ENCODE data around the gene DQX1. TPM values are rescaled to one million over a fixed set of nuclear protein-coding genes. Genes with fewer than 3 reads are reported as not detected.

Gene DQX1
- total and polyA plus RNA-seq, 2 experiments from 2014 or later = not detected

DNA sequence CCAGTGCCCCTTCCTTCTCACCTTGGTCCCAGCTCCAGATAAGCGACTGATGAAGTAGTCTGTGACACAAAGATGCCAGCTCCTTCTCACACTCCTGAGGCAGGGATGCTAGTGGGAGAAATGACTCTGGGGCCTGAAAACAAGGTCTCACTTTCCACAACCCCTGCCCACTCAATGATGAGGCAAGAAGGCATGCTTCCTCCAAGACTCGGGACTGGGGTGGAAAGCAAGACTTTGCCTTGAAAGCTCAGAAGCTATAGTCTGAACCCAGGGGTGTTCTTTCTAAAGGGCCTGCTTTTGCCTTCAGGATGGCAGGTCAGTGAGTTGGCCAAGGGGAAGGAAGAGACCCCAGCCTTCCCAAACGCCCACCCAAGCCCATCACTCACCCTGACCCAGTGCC is 44.6 kb downstream of the DQX1 start:
- peaks cover 20% of the 10 kb centered on the region for H3K4me1 ChIP-seq (ENCODE audit: insufficient read depth)
- no peaks in the 10 kb centered on the region for H3K9me3 ChIP-seq (ENCODE audit: low read depth)
- H3K36me3 ChIP-seq (ENCODE audit: low read depth) = peaks cover 15% of the 10 kb centered on the region; the same call in 1 of the 2 replicates
- H3K4me2 ChIP-seq (ENCODE audit: unreplicated experiment) = peak overlapping the region; percentile 97
- WGBS, 2 experiments (ENCODE audit: low coverage in 1 of 2, low lambda C conversion rate in 2 of 2, missing lambda C conversion rate in 2 of 2) = 47 to 50% methylated on average over 3 of the region's 3 CpGs
- no peaks in the 10 kb centered on the region for H3K27me3 ChIP-seq (replicated peaks; ENCODE audit: insufficient read depth)
- no peaks in the 10 kb centered on the region for H3K9me2 ChIP-seq (ENCODE audit: insufficient read depth)
- peak overlapping the region; percentile 62; the same call in 1 of the 2 replicates for H3K27ac ChIP-seq
- H3F3A ChIP-seq (ENCODE audit: insufficient read depth) = 0 out of 2 replicates have a peak, but pooled peaks cover 5% of the 10 kb centered on the region
- DNase-seq = peak; percentile 56
- peaks cover 88% of the 10 kb centered on the region for H3K79me2 ChIP-seq (ENCODE audit: insufficient read depth)
- in situ Hi-C loops (cut with MboI) = no loop called here
- peak overlapping the region; percentile 99 for H3K4me3 ChIP-seq
- H3K9ac ChIP-seq = peak overlapping the region; percentile 85
- peak overlapping the region; percentile 96 for H2AFZ ChIP-seq
- TF ChIP-seq EZH2 (IDR thresholded peaks at IDR 0.05; ENCODE audit: insufficient read depth, poor library complexity, severe bottlenecking) = no peak
- no peak for TF ChIP-seq EZH2phosphoT487 (IDR thresholded peaks at IDR 0.05; ENCODE audit: insufficient read depth, low read depth)
- H4K20me1 ChIP-seq (ENCODE audit: insufficient read depth) = no peaks in the 10 kb centered on the region

DNA sequence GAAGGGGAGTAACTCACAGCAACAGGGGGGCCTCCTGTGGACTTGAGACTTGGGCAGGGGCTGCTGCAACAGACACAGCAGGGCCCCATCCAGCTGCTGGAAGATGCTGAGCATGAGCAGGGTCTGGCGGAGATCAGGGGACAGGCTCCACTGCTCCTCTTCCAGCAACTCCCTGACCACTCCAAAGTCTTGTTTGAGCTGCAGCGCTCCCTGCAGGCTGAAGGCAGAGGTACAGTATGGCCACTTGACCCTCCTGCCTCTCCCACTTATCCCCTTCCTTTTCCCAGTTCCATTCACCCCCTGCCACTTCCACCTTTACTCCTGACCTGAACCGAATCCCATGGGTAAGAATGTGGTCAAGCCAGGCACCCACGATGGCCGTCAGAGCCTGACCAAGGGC is 51.1 kb downstream of the DQX1 start:
- Histone ChIP-seq H3K9ac (no peak overlapping the region), H3K4me2 (ENCODE audit: unreplicated experiment) (no peak overlapping the region), H3K79me2 (ENCODE audit: insufficient read depth) (peaks cover 40% of the 10 kb centered on the region), H3K9me3 (ENCODE audit: low read depth) (no peaks in the 10 kb centered on the region), H4K20me1 (ENCODE audit: insufficient read depth) (no peaks in the 10 kb centered on the region), H3F3A (ENCODE audit: insufficient read depth) (peaks cover 28% of the 10 kb centered on the region), H3K27ac (no peak overlapping the region), H3K4me1 (ENCODE audit: insufficient read depth) (peaks cover 15% of the 10 kb centered on the region), H3K27me3 (replicated peaks; ENCODE audit: insufficient read depth) (no peaks in the 10 kb centered on the region), H3K4me3 (no peak overlapping the region), H2AFZ (no peak overlapping the region), H3K36me3 (ENCODE audit: low read depth) (peaks cover 15% of the 10 kb centered on the region; the same call in 1 of the 2 replicates), H3K9me2 (ENCODE audit: insufficient read depth) (no peaks in the 10 kb centered on the region)
- no peak for DNase-seq
- TF ChIP-seq EZH2phosphoT487 (IDR thresholded peaks at IDR 0.05; ENCODE audit: insufficient read depth, low read depth) = no peak
- no peak for TF ChIP-seq EZH2 (IDR thresholded peaks at IDR 0.05; ENCODE audit: insufficient read depth, poor library complexity, severe bottlenecking)
- in situ Hi-C loops (cut with MboI) = no loop called here
- 96% methylated on average over 5 of the region's 5 CpGs for WGBS, 2 experiments (ENCODE audit: low coverage in 1 of 2, low lambda C conversion rate in 2 of 2, missing lambda C conversion rate in 2 of 2)

DNA sequence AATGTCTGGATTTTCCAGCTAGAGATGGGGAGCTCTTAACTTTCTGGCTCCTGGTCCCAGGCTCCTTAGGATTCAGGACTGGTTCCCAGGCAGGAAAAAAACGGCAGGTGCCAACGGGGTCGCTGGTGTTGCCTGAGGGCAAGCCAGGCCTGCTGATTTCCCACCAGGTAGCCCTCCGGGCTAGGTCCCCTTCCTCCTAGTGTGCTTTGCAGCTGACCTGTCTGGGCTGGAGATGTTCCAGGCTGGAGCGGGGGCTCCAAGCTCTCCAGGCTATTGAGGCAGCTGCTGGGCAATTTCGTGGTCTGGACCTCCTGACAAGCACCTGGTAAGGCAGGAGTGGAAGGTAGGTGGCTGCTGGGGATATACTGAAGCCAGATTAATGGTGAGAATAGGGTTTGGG is 51.5 kb downstream of the DQX1 start:
- Histone ChIP-seq H3K4me3 (no peak overlapping the region), H3K79me2 (ENCODE audit: insufficient read depth) (peaks cover 36% of the 10 kb centered on the region), H3K9ac (no peak overlapping the region), H3F3A (ENCODE audit: insufficient read depth) (peaks cover 28% of the 10 kb centered on the region), H3K4me1 (ENCODE audit: insufficient read depth) (peaks cover 15% of the 10 kb centered on the region), H3K9me2 (ENCODE audit: insufficient read depth) (no peaks in the 10 kb centered on the region), H3K36me3 (ENCODE audit: low read depth) (0 out of 2 replicates have a peak, but pooled peaks cover 13% of the 10 kb centered on the region), H3K4me2 (ENCODE audit: unreplicated experiment) (no peak overlapping the region), H3K27me3 (replicated peaks; ENCODE audit: insufficient read depth) (no peaks in the 10 kb centered on the region), H4K20me1 (ENCODE audit: insufficient read depth) (no peaks in the 10 kb centered on the region), H3K27ac (no peak overlapping the region), H3K9me3 (ENCODE audit: low read depth) (no peaks in the 10 kb centered on the region), H2AFZ (no peak overlapping the region)
- TF ChIP-seq EZH2phosphoT487 (IDR thresholded peaks at IDR 0.05; ENCODE audit: insufficient read depth, low read depth) (no peak), EZH2 (IDR thresholded peaks at IDR 0.05; ENCODE audit: insufficient read depth, poor library complexity, severe bottlenecking) (no peak)
- no peak for DNase-seq
- in situ Hi-C loops (cut with MboI) = no loop called here
- 98 to 99% methylated on average over 6 of the region's 6 CpGs for WGBS, 2 experiments (ENCODE audit: low coverage in 1 of 2, low lambda C conversion rate in 2 of 2, missing lambda C conversion rate in 2 of 2)

DNA sequence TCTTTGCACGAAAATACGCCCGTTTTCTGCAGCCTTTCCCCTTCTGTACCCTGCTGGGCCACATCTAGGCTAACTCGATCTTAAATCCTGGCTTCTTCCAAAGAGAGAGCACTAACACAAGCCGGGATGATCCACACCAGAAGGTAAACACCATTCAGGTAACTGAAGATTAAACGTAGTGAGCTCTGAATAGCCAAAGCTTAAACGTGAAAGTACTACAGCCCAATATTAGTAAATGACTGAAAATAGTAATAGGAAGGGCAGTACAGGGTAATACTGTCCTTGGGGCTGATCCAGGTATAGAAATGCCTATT is 53.1 kb downstream of the DQX1 start:
- no peaks in the 10 kb centered on the region for H3K9me2 ChIP-seq (ENCODE audit: insufficient read depth)
- peak overlapping the region; percentile 88 for H3K9ac ChIP-seq
- H3K79me2 ChIP-seq (ENCODE audit: insufficient read depth) = peaks cover 20% of the 10 kb centered on the region; the same call in 1 of the 2 replicates
- H2AFZ ChIP-seq = peak overlapping the region; percentile 95
- in situ Hi-C loops (cut with MboI) = no loop called here
- no peaks in the 10 kb centered on the region for H3K9me3 ChIP-seq (ENCODE audit: low read depth)
- H3F3A ChIP-seq (ENCODE audit: insufficient read depth) = peaks cover 28% of the 10 kb centered on the region
- no peak for DNase-seq
- peak overlapping the region; percentile 85 for H3K4me2 ChIP-seq (ENCODE audit: unreplicated experiment)
- TF ChIP-seq EZH2 (IDR thresholded peaks at IDR 0.05; ENCODE audit: insufficient read depth, poor library complexity, severe bottlenecking) (no peak), EZH2phosphoT487 (IDR thresholded peaks at IDR 0.05; ENCODE audit: insufficient read depth, low read depth) (no peak)
- no peaks in the 10 kb centered on the region for H4K20me1 ChIP-seq (ENCODE audit: insufficient read depth)
- WGBS, 2 experiments (ENCODE audit: low coverage in 1 of 2, low lambda C conversion rate in 2 of 2, missing lambda C conversion rate in 2 of 2) = 8 to 9% methylated on average over 7 of the region's 7 CpGs
- no peaks in the 10 kb centered on the region for H3K27me3 ChIP-seq (replicated peaks; ENCODE audit: insufficient read depth)
- H3K4me1 ChIP-seq (ENCODE audit: insufficient read depth) = peaks cover 15% of the 10 kb centered on the region
- 0 out of 2 replicates have a peak, but pooled peaks cover 13% of the 10 kb centered on the region for H3K36me3 ChIP-seq (ENCODE audit: low read depth)
- peak overlapping the region; percentile 87 for H3K4me3 ChIP-seq
- H3K27ac ChIP-seq = peak overlapping the region; percentile 87
